ENCODE data around the gene KLK7.

DNA sequence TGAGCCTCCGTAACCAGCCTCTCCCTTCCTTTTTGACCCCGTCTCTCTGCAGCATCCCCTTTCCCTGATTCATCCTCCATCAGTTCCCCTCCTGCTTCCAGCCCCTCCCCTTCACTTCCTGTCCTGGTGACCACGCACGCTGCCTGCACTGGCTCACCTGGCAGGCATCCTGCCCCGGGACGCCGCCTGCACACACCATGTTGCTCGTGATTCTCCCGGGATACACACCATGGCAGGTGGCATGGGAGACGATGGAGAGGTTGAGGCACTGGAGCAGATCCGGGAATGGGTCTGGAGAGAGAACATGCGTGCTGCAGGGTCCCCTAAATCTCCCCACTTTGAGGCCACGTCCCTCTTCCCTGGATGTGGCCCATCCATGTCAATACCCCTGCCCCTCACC is 46.9 kb upstream of the KLK7 start:
- TF ChIP-seq, protein P1, sequence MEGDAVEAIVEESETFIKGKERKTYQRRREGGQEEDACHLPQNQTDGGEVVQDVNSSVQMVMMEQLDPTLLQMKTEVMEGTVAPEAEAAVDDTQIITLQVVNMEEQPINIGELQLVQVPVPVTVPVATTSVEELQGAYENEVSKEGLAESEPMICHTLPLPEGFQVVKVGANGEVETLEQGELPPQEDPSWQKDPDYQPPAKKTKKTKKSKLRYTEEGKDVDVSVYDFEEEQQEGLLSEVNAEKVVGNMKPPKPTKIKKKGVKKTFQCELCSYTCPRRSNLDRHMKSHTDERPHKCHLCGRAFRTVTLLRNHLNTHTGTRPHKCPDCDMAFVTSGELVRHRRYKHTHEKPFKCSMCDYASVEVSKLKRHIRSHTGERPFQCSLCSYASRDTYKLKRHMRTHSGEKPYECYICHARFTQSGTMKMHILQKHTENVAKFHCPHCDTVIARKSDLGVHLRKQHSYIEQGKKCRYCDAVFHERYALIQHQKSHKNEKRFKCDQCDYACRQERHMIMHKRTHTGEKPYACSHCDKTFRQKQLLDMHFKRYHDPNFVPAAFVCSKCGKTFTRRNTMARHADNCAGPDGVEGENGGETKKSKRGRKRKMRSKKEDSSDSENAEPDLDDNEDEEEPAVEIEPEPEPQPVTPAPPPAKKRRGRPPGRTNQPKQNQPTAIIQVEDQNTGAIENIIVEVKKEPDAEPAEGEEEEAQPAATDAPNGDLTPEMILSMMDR (conservative IDR thresholded peaks at IDR 0.05; ENCODE audit: low read depth, low read length): no peak
- TF ChIP-seq EZH2phosphoT487 (IDR thresholded peaks at IDR 0.05; ENCODE audit: borderline replicate concordance, low read length): no peak

All from PC-3 (cell line).